Measurements from ENCODE around the gene BEAN1. TPM values are rescaled to one million over a fixed set of nuclear protein-coding genes. Genes with fewer than 3 reads are reported as not detected.

The BEAN1 gene
- total RNA-seq, 1 donor from 2014 or later, result 0.87 TPM

DNA sequence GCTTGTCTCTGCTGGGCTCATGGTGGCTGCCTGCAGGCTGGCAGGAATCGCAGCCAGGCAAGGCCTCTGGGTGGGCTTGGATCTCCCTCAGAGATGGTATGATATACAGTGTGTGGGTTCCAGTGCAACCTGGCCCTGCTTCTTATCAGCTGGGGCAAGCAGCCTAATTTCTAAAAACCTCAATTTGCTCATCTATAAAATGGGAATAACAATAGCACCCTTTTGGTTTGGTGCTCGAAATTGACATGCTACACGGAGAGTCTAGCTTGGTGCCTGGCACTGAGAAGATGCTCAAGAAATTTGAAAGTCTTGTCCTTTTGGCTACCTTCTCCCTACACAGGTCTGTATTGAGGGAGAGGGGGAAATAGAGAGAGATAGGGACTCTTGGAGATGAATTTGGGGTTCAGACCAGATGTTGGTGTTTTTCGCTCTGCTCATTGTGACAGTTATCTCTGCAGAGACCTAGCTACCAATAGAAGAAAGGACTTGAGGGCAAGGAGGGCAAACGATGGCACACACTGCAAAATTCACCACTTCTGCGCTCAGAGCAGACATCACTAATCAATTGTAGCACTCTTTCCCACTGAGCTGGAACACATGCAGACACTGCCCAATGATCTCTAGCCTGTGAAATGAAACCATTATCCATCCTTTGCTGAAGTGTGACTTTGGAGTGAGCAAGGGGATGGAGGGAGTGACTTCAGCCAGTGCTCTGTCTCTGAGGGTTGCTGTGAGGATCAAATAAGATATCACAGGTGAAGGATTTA is 15.6 kb downstream of the BEAN1 start:
- Histone ChIP-seq H3K4me1 (no peaks in the 10 kb centered on the region), H3K27ac (no peak overlapping the region), H3K36me3 (no peaks in the 10 kb centered on the region), H3K9me3 (no peaks in the 10 kb centered on the region), H3K27me3 (no peaks in the 10 kb centered on the region), H3K4me3 (no peak overlapping the region)
- TF ChIP-seq, protein P1, sequence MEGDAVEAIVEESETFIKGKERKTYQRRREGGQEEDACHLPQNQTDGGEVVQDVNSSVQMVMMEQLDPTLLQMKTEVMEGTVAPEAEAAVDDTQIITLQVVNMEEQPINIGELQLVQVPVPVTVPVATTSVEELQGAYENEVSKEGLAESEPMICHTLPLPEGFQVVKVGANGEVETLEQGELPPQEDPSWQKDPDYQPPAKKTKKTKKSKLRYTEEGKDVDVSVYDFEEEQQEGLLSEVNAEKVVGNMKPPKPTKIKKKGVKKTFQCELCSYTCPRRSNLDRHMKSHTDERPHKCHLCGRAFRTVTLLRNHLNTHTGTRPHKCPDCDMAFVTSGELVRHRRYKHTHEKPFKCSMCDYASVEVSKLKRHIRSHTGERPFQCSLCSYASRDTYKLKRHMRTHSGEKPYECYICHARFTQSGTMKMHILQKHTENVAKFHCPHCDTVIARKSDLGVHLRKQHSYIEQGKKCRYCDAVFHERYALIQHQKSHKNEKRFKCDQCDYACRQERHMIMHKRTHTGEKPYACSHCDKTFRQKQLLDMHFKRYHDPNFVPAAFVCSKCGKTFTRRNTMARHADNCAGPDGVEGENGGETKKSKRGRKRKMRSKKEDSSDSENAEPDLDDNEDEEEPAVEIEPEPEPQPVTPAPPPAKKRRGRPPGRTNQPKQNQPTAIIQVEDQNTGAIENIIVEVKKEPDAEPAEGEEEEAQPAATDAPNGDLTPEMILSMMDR (IDR thresholded peaks at IDR 0.05), result no peak
- no peak for ATAC-seq
- intact Hi-C loops (cut with DNase I), result no loop called here
- DNase-seq, result peak; percentile 22

DNA sequence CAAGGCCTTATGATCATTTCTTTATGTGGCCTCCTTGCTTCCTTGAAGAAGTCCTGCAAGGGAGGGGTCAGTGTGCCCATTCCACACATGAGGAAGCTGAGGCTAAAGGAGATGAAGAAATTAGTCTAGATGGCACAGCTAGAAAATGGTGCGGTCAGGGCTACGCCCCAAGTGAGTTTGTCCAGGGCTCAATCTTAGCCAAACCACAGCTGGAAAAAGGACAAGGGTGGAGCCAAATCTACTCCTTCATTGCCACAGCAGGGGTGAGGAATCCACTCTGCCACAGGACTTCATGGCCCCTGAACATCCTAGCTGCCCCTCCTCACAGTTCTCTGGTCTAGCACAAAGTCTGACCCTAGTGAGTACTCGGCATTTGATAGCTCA is 16.2 kb downstream of the BEAN1 start:
- ATAC-seq (peak; percentile 67), DNase-seq (peak; percentile 29)
- no peaks in the 10 kb centered on the region for H3K27me3 ChIP-seq
- no peaks in the 10 kb centered on the region for H3K36me3 ChIP-seq
- no peaks in the 10 kb centered on the region for H3K9me3 ChIP-seq
- TF ChIP-seq, protein P1 (IDR thresholded peaks at IDR 0.05), result no peak
- intact Hi-C loops (cut with DNase I), result no loop called here
- no peak overlapping the region for H3K4me3 ChIP-seq
- no peak overlapping the region for H3K27ac ChIP-seq
- H3K4me1 ChIP-seq, result no peaks in the 10 kb centered on the region

DNA sequence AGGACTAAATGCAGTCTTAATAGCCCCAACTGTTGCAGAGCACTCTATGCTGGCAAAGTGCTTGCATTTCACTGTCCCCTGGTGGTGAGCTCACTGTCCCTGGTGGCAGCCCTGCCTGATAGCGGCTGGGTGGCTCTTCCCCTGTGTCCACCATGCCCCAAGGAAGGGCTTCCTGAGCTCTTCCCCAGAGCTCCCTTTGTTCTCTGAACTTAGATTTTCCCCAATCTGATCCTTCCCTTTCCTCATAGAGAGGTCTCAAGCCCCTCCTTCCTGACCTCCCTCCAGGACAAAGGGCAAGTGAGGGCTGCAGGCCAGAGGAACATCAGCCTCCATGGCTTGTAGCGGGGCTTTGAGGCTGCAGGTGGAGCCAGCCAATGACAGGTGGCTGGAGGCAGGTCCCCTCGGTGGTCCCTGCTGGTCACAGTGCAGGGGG is 17.0 kb downstream of the BEAN1 start:
- Histone ChIP-seq H3K27me3 (no peaks in the 10 kb centered on the region), H3K27ac (no peak overlapping the region), H3K36me3 (no peaks in the 10 kb centered on the region), H3K4me1 (no peaks in the 10 kb centered on the region), H3K9me3 (no peaks in the 10 kb centered on the region), H3K4me3 (no peak overlapping the region)
- ATAC-seq (peak; percentile 7), DNase-seq (no peak)
- intact Hi-C loops (cut with DNase I), result no loop called here
- TF ChIP-seq, protein P1 (IDR thresholded peaks at IDR 0.05), result no peak

DNA sequence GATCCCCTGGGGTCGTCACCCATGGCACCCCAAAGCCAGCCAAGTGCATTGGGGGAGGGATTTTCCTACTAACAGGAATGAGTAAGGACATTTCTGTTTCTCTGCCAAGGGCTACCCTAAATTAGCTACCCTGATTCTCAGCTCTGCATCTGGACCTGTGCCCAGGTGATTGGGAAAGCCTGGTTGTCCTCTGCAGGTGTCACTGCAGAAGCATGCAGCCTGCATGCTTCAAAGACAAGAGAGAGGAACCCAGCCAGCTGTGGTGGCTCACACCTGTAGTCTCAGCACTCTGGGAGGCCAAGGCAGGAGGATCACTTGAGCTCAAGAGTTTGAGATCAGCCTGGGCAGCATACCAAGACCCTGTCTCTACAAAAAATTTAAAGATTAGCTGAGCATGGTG is 19.6 kb downstream of the BEAN1 start:
- TF ChIP-seq, protein P1 (IDR thresholded peaks at IDR 0.05), result no peak
- intact Hi-C loops (cut with DNase I), result no loop called here
- Histone ChIP-seq H3K9me3 (no peaks in the 10 kb centered on the region), H3K27ac (no peak overlapping the region), H3K27me3 (no peaks in the 10 kb centered on the region), H3K36me3 (no peaks in the 10 kb centered on the region), H3K4me3 (no peak overlapping the region), H3K4me1 (no peaks in the 10 kb centered on the region)
- ATAC-seq, result no peak
- peak; percentile 35 for DNase-seq

DNA sequence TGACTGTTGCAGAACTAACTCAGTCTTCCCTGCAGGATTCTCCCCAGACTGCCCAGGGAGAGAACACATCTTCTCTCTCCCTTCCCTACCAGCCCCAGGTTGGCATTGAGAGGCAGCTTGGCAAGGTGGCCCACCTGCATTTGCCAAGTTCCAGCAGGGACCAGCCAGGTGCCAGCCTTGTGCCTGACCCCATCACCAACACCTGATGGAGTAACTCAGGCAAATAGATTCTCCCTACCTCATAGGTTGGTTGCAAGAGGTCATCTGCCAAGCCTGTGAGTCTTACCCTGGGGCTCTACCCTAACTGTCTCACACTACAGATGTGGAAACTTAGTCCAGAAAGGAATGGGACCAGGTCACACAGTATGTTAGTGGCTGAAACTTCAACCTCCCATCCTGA is 20.4 kb downstream of the BEAN1 start:
- ATAC-seq (no peak), DNase-seq (peak; percentile 32)
- Histone ChIP-seq H3K4me1 (no peaks in the 10 kb centered on the region), H3K27ac (no peak overlapping the region), H3K4me3 (no peak overlapping the region), H3K36me3 (no peaks in the 10 kb centered on the region), H3K9me3 (no peaks in the 10 kb centered on the region), H3K27me3 (no peaks in the 10 kb centered on the region)
- intact Hi-C loops (cut with DNase I), result no loop called here
- TF ChIP-seq, protein P1 (IDR thresholded peaks at IDR 0.05), result no peak
